Skeletal muscle satellite cell (primary cell): ENCODE data around the gene ITGA3.
A peak's percentile ranks its signal among the peaks of the same experiment; 100 is the strongest.
"Not testable (repeated sequence)": the region's sequence is repeated elsewhere in the genome, so short reads cannot be mapped to it uniquely, and the experiment has no call there.

Experiments
- H3K27me3 ChIP-seq: 2 replicates; pipeline ENCODE4 v1.7.0; 2013; ENCODE audit warnings: low read length; ENCODE audit not compliant: control insufficient read depth, insufficient read depth
- H3K36me3 ChIP-seq: 2 replicates; pipeline ENCODE4 v1.7.0; 2013; ENCODE audit warnings: mild to moderate bottlenecking, control low read depth, low read length; ENCODE audit not compliant: insufficient read depth
- H3K4me1 ChIP-seq: 2 replicates; pipeline ENCODE4 v1.7.0; 2013; ENCODE audit warnings: low read length; ENCODE audit not compliant: control insufficient read depth, insufficient read depth
- H3K4me2 ChIP-seq: 2 replicates; pipeline ENCODE4 v1.7.0; 2013; ENCODE audit warnings: mild to moderate bottlenecking, low read length
- H3K4me3 ChIP-seq: 2 replicates; pipeline ENCODE4 v1.7.0; 2013; ENCODE audit warnings: low read length
- H3K9ac ChIP-seq: 2 replicates; pipeline ENCODE4 v1.7.0; 2013; ENCODE audit warnings: mild to moderate bottlenecking, low read depth, low read length, moderate library complexity
- H3K9me3 ChIP-seq: replicated peaks from 2 replicates; pipeline ENCODE4 v1.7.0; 2013; ENCODE audit warnings: mild to moderate bottlenecking, control low read depth, low read length

ITGA3 gene

GRCh38 chr17:50056217-50056960, 479 bp downstream of the ITGA3 start:
- peaks cover 25% of the 10 kb centered on the region for H3K36me3 ChIP-seq
- H3K4me3 ChIP-seq = peak overlapping the region; percentile 75
- H3K9me3 ChIP-seq = no peaks in the 10 kb centered on the region
- peak overlapping the region; percentile 94 for H3K4me2 ChIP-seq
- H3K4me1 ChIP-seq = peaks cover 78% of the 10 kb centered on the region
- no peaks in the 10 kb centered on the region for H3K27me3 ChIP-seq
- peak overlapping the region; percentile 84 for H3K9ac ChIP-seq

- no peaks in the 10 kb centered on the region for H3K9me3 ChIP-seq
- no peaks in the 10 kb centered on the region for H3K27me3 ChIP-seq
- H3K9ac ChIP-seq = peak overlapping the region; percentile 84
- peak overlapping the region; percentile 75 for H3K4me3 ChIP-seq
- H3K4me1 ChIP-seq = peaks cover 78% of the 10 kb centered on the region
- peak overlapping the region; percentile 94 for H3K4me2 ChIP-seq
- H3K36me3 ChIP-seq = peaks cover 26% of the 10 kb centered on the region
These were observed 1.0 kb downstream of the ITGA3 start for GRCh38 chr17:50056961-50057330.

DNA sequence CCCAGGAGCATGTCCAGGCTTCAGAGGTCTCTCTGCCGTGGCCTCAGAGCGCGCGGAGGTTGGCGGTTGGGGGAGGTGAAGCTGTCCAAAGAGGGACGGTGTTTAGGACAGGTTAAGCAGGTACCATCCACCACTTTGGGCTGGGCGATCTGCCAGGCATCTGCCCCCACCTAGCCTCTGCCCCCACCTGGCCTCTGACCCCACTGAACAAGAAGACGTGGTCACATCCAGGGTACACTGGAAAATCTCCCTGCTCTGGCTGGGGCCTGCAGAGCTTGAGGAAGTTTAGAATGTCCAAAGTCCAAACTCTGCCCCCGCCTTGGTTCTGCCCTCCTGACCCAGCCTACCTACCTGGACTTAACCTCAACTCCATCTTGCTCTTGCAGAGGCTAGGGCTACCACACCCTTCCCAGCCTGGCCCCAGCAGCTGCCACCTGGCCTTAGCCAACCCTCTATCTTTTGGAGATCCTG, 1.6 kb downstream of the ITGA3 start:
- H3K4me1 ChIP-seq = peaks cover 78% of the 10 kb centered on the region
- H3K36me3 ChIP-seq = peaks cover 26% of the 10 kb centered on the region
- peak overlapping the region; percentile 94 for H3K4me2 ChIP-seq
- H3K27me3 ChIP-seq = no peaks in the 10 kb centered on the region
- peak overlapping the region; percentile 75 for H3K4me3 ChIP-seq
- H3K9me3 ChIP-seq = no peaks in the 10 kb centered on the region
- peak overlapping the region; percentile 84 for H3K9ac ChIP-seq

DNA sequence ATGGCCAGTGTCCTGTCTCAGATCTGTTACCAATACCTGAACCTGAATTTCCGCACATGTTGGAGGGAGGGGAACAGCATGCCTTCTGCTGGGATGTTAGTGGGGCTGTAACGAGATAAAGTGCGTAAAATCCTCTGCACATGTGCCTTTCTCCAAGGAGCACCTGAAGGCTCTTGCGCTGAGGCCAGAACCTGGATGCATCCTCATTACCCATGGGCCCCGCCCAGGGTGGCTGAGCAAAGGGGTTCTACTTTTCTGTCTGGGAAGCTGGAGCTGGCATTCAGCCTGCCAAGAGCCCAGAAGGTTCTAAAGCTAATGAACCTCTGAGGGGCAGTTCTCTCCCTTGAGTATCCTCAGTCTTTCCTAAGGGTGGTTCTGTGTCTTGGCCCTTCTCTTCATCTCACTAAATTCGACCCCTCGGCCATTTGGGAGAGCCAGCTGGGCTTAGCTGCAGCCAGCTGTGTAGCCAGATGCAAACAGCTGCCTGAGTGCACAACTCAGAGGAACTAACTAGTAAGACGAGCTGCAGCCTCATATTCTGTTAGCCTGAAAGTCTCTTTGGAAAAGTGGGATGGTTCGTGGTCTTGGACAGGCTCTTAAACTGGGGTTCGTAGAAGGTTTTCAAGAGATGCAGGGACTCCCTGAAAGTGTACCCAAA, 2.5 kb downstream of the ITGA3 start:
- H3K27me3 ChIP-seq = no peaks in the 10 kb centered on the region
- peak overlapping the region; percentile 84 for H3K9ac ChIP-seq
- H3K9me3 ChIP-seq = no peaks in the 10 kb centered on the region
- peaks cover 78% of the 10 kb centered on the region for H3K4me1 ChIP-seq
- peaks cover 26% of the 10 kb centered on the region for H3K36me3 ChIP-seq
- peak overlapping the region; percentile 94 for H3K4me2 ChIP-seq
- peak overlapping the region; percentile 75 for H3K4me3 ChIP-seq

GRCh38 chr17:50059256-50059655, 3.3 kb downstream of the ITGA3 start:
- H3K4me1 ChIP-seq = peaks cover 78% of the 10 kb centered on the region

GRCh38 chr17:50059759-50060273, 3.9 kb downstream of the ITGA3 start:
- H3K4me3 ChIP-seq = peak overlapping the region; percentile 75
- H3K36me3 ChIP-seq = peaks cover 26% of the 10 kb centered on the region
- H3K9me3 ChIP-seq = no peaks in the 10 kb centered on the region
- H3K4me1 ChIP-seq = peaks cover 83% of the 10 kb centered on the region
- H3K9ac ChIP-seq = peak overlapping the region; percentile 84
- H3K27me3 ChIP-seq = no peaks in the 10 kb centered on the region
- peak overlapping the region; percentile 94 for H3K4me2 ChIP-seq

More at GRCh38 chr17:50059256-50059655, 3.3 kb downstream of the ITGA3 start:
- Histone ChIP-seq H3K27me3 (no peaks in the 10 kb centered on the region), H3K9me3 (no peaks in the 10 kb centered on the region), H3K9ac (peak overlapping the region; percentile 84), H3K4me2 (peak overlapping the region; percentile 94), H3K36me3 (peaks cover 26% of the 10 kb centered on the region), H3K4me3 (peak overlapping the region; percentile 75)

GRCh38 chr17:50060951-50061712, 5.2 kb downstream of the ITGA3 start:
- H3K9ac ChIP-seq = peak overlapping the region; percentile 84
- H3K27me3 ChIP-seq = no peaks in the 10 kb centered on the region
- no peaks in the 10 kb centered on the region for H3K9me3 ChIP-seq
- H3K4me3 ChIP-seq = peak overlapping the region; percentile 75
- peaks cover 90% of the 10 kb centered on the region for H3K4me1 ChIP-seq
- H3K36me3 ChIP-seq = peaks cover 36% of the 10 kb centered on the region
- H3K4me2 ChIP-seq = peak overlapping the region; percentile 94

GRCh38 chr17:50061713-50062045, 5.8 kb downstream of the ITGA3 start:
- H3K36me3 ChIP-seq = peaks cover 42% of the 10 kb centered on the region
- not testable (repeated sequence) for H3K9me3 ChIP-seq, H3K27me3 ChIP-seq
- H3K4me2 ChIP-seq = peak overlapping the region; percentile 94
- H3K4me1 ChIP-seq = peaks cover 96% of the 10 kb centered on the region
- H3K9ac ChIP-seq = peak overlapping the region; percentile 84
- peak overlapping the region; percentile 75 for H3K4me3 ChIP-seq

DNA sequence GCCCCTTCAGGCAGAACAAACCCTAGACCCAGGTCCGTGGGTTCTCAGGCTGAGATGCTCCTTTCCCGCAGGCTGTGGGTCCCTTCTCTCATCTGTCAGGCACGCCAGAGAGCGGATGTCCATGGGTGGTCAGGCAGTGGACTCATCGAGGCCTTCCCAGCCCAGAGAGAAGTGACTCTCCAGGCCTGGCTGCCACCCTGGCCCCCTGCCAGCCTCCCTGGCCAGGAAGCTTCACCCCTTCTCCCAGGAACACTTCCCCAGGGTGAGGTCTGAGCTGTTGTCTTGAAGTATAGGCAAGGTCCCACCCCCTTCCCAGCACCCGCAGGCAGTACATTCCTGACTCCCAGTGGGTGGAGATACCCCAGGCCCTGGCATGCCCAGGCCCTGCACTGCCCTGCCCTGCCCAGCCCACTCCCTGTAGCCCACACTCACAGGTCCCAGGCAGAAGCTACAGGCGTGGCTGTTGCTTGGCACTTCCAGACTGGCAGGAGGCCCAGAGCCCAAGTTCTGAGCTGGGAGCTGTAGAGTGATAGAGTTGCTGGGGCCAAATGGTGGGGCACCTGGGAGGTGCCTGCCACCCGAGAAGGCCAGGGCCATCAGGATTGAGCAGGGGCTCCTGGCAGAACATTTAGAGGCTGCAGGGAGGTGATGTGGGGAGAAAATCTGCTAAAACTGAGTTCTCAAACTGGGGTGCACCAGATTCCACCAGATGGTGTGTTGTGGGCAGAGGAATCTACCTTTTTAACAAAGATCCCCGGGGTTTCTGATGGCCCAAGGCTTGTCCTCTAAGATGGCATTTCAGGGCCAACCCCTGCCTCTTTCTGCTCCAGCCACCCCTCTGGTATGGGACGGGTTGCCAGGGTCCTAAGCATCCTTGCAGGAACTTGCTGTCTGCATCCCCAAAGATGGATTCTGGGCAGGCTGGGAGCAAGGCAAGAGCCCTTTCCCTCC, 6.7 kb downstream of the ITGA3 start:
- no peaks in the 10 kb centered on the region for H3K9me3 ChIP-seq
- H3K27me3 ChIP-seq = no peaks in the 10 kb centered on the region
- H3K4me1 ChIP-seq = peaks cover 100% of the 10 kb centered on the region
- peak overlapping the region; percentile 53 for H3K4me3 ChIP-seq
- H3K36me3 ChIP-seq = peaks cover 47% of the 10 kb centered on the region
- peak overlapping the region; percentile 94 for H3K4me2 ChIP-seq
- H3K9ac ChIP-seq = peak overlapping the region; percentile 84

DNA sequence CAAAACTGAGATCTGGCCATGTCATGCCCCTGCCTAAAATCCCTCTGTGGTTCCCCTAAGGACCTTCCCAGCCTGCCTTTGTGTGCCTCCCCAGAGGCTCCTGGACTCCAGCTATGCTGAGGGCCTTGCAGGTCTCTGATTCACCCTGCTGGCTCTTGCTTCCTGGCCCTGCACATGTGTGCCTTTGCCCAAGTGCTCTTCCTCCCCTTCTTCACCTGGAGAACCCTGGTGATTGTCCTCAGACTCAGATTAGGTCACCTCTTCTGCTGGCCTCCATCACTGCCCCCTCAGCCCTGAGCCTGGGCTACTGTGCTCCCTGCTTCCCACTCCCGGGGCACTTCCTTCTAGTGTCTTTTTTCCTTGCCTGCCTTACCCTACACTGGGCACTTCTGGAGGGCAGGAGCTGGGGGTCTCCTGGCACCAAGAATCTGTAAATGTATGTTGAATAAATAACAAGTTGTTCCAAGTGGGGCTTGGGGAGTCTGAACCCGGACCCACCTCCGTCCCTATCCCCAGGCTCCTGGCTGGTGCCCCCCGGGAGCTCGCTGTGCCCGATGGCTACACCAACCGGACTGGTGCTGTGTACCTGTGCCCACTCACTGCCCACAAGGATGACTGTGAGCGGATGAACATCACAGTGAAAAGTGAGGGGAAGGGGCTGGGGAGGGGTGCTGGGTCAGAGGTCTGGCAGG, 7.8 kb downstream of the ITGA3 start:
- peaks cover 93% of the 10 kb centered on the region for H3K4me1 ChIP-seq
- peak overlapping the region; percentile 94 for H3K4me2 ChIP-seq
- H3K36me3 ChIP-seq = peaks cover 45% of the 10 kb centered on the region
- H3K4me3 ChIP-seq = peak overlapping the region; percentile 18
- H3K9ac ChIP-seq = peak overlapping the region; percentile 84
- no peaks in the 10 kb centered on the region for H3K9me3 ChIP-seq
- H3K27me3 ChIP-seq = no peaks in the 10 kb centered on the region
